Measurements from ENCODE around the gene GAS1.

Gene GAS1

GRCh38 chr9:86947146-86948073, at the start of gene GAS1:
TSS of gene GAS1 (minus strand) at chr9:86947506. CDS start at chr9:86946779, 727 bp downstream.
- DNase-seq (ENCODE audit: low read depth, low spot score), result peak; percentile 97
- TF ChIP-seq CTCF (IDR thresholded peaks at IDR 0.05; ENCODE audit: low read depth, low read length), result no peak
- in situ Hi-C loops (cut with HindIII; ENCODE audit: low sequenced_read_pairs), result no loop called here
- H3K4me3 ChIP-seq (ENCODE audit: low read depth, low read length), result peak within 1 kb of the TSS; percentile 70

GRCh38 chr9:86994231-86994630, 46.9 kb upstream of the GAS1 start:
- no peak overlapping the region for H3K4me3 ChIP-seq (ENCODE audit: low read depth, low read length)
- no peak for DNase-seq (ENCODE audit: low read depth, low spot score)
- in situ Hi-C loops (cut with HindIII; ENCODE audit: low sequenced_read_pairs), result no loop called here
- TF ChIP-seq CTCF (IDR thresholded peaks at IDR 0.05; ENCODE audit: low read depth, low read length), result no peak

GRCh38 chr9:86993830-86994229, 46.5 kb upstream of the GAS1 start:
- no peak for DNase-seq (ENCODE audit: low read depth, low spot score)
- in situ Hi-C loops (cut with HindIII; ENCODE audit: low sequenced_read_pairs), result no loop called here
- no peak overlapping the region for H3K4me3 ChIP-seq (ENCODE audit: low read depth, low read length)
- TF ChIP-seq CTCF (IDR thresholded peaks at IDR 0.05; ENCODE audit: low read depth, low read length), result no peak

GRCh38 chr9:86991077-86991476, 43.8 kb upstream of the GAS1 start:
- in situ Hi-C loops (cut with HindIII; ENCODE audit: low sequenced_read_pairs), result no loop called here
- no peak for TF ChIP-seq CTCF (IDR thresholded peaks at IDR 0.05; ENCODE audit: low read depth, low read length)
- no peak overlapping the region for H3K4me3 ChIP-seq (ENCODE audit: low read depth, low read length)
- DNase-seq (ENCODE audit: low read depth, low spot score), result no peak

- H3K4me3 ChIP-seq (ENCODE audit: low read depth, low read length), result no peak overlapping the region
- no peak for TF ChIP-seq CTCF (IDR thresholded peaks at IDR 0.05; ENCODE audit: low read depth, low read length)
- in situ Hi-C loops (cut with HindIII; ENCODE audit: low sequenced_read_pairs), result no loop called here
- DNase-seq (ENCODE audit: low read depth, low spot score), result no peak
Measured at GRCh38 chr9:86990290-86990689, 43.0 kb upstream of the GAS1 start.

GRCh38 chr9:86987900-86988299, 40.6 kb upstream of the GAS1 start:
- DNase-seq (ENCODE audit: low read depth, low spot score), result no peak
- in situ Hi-C loops (cut with HindIII; ENCODE audit: low sequenced_read_pairs), result no loop called here
- H3K4me3 ChIP-seq (ENCODE audit: low read depth, low read length), result no peak overlapping the region
- TF ChIP-seq CTCF (IDR thresholded peaks at IDR 0.05; ENCODE audit: low read depth, low read length), result no peak
